ENCODE results near the gene LRIG1.

LRIG1 gene

GRCh38 chr3:66418475-66418931 lies 82.3 kb downstream of the LRIG1 start:
- DNase-seq (ENCODE audit: low read depth), result no peak

DNA sequence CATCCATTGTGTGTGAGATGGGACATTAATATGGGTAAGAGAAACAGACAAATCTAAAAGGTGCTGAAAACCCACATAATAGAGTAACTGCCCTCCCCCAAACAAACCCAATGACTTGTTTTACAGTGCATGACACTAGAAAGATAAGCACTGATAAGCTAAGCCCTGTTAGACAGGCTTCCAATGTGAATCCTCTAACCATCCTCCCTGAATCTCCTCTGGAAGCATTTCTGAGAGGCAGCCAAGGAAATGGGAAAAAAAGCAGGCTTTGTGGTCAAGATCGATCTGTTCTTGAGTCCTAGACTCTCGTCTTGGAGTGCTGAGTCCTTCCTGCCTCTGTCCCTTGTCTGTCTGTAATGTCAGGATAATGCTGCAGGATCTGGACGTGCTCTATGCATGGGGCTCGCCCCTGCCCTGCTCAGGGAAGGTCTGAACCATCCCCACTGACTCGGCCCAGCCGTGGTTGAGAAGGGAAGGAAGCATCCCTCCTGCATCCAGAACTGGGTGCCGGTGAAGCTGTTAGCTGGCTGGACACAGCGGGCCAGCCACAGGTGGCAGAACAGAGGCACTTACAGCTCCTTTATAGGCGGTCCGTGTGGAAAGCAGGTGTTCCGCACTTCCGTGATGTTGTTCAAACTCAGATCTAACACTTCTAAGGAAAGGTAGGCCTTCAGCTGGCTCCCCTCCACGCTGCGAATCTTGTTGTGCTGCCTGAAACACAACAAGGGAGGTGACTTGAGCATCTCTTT lies 84.1 kb downstream of the LRIG1 start:
- peak; percentile 80 for DNase-seq (ENCODE audit: low read depth)

DNA sequence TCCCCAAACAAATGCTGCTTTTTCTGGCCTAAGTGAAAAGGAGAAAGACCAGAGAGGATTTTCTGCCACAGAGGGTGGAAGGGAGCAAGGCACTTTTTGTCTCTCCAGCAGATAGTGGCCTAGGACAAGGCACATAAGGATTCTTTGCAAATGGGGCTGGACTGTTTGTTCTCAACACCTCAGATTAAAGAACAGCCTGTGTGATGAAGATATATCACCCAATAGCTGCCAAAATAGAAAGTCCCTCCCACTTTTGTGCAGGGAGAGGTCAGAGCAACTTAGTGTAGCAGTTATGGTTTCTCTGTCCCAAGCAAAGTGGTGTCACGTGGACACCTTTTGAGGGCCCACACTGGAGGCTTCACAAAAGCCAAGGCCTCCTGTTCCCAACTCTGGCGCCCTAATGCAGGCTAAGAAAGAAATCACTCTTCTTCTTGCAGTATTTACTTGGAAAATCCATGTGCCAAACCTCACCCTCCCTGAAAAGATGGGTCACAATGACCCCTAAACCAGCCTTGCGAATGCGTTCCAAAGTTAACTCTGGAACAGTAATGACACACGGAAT lies 84.9 kb downstream of the LRIG1 start:
- no peak for DNase-seq (ENCODE audit: low read depth)

DNA sequence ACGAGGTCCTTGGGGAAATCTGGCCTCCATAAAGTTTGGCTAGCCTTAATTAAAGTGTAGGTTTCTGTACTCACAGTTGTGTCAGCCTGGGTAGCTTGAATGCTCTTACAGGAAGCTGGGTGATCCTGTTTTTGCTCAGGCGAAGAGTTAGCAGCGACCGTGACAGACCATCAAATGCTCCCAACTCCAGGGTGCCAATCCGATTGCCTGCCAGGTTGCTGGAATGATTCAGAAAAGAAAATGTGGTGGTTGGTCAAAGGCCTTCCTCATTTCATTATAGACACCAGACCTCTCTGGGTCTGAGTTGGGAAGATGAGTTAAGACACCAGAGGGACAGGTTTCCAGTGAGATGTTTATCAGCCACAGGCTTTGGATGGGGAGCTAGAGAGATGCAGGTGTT lies 86.0 kb downstream of the LRIG1 start:
- no peak for DNase-seq (ENCODE audit: low read depth)

- DNase-seq (ENCODE audit: low read depth), result peak; percentile 44
Observed at GRCh38 chr3:66413151-66413751, 87.6 kb downstream of the LRIG1 start.

DNA sequence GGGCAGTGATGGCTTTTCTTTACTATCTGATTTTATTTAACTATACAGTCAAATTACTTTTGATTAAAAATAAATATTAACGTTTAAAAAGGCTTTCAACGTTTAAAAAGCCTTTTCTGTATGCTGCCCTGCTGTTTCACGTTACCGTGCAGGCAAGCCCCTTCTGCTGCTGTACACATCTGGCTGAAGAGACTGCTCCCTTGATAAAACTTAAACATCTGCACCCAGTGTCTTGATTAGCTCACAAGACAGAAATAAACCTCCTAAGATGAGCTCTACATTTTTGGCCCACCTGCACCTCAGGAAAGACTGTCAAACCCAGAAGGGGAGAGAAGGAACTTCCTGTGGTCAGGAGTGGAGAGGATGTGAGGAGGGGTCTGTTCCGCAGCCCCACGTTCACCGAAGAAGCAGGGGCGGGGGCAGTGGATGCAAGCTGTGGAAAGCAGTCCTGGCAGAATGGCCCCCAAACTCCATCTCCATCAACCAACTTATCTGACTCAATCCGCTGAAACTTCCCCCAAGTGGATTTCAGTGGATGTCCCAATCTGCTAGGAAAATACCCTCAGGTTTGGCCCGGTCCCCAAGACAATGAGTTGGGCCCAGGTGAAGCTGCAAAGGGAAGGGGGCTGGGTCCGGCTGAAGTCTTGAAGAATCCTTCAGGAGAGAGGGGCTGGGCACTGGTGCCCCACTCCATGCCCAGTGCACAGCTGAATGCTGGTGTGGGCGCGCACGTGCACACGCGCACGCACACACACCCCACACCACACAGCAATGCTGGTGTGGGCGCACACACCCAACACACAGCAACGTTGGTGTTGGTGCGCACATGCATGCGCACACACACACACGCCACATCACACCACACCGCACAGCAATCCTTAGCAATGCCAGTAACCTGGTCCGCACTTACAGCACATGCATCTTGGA lies 88.6 kb downstream of the LRIG1 start:
- no peak for DNase-seq (ENCODE audit: low read depth)

- DNase-seq (ENCODE audit: low read depth), result no peak
Observed at GRCh38 chr3:66411474-66411873, 89.3 kb downstream of the LRIG1 start.

GRCh38 chr3:66410976-66411375 lies 89.8 kb downstream of the LRIG1 start:
- no peak for DNase-seq (ENCODE audit: low read depth)

- DNase-seq (ENCODE audit: low read depth), result no peak
Observed at GRCh38 chr3:66409771-66410754, 90.8 kb downstream of the LRIG1 start.

GRCh38 chr3:66407611-66408218 lies 93.1 kb downstream of the LRIG1 start:
- DNase-seq (ENCODE audit: low read depth), result peak; percentile 32

DNA sequence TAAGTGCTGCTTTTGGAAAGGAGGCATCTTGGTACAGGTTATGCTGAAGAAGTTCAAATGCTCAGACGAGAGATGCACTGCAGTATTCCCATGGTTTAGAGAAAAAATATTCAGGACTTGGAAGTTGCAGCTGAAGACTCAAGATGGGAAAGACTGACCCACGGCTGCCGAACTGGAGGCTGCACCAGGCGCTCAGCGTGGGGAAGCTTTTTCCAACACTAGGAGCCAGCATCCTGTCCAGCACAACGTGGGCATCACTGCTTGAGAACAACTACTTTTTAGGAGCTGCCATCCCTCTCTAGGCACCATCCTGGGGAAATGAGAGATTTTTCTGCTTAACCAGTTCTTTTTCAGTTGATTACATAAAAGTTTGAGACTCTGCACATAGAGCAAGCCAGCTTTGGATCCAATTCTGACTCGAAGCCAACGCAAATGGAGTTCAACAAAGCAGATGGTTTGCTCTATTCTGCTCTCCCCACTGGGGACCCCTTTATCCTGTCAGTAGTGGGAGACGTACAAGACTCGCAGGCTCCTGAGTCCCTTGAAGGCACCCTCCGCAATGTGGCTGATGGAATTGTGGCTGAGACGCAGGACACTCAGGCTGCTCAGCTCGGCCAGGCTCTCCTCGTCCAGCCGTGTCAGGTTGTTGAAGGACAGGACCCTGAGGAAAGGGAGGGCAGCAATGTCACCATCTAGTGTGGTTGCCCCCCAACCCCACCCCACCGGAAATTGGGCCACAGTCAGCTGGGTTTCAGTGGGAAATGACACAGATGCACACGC lies 93.8 kb downstream of the LRIG1 start:
- DNase-seq (ENCODE audit: low read depth), result no peak

DNA sequence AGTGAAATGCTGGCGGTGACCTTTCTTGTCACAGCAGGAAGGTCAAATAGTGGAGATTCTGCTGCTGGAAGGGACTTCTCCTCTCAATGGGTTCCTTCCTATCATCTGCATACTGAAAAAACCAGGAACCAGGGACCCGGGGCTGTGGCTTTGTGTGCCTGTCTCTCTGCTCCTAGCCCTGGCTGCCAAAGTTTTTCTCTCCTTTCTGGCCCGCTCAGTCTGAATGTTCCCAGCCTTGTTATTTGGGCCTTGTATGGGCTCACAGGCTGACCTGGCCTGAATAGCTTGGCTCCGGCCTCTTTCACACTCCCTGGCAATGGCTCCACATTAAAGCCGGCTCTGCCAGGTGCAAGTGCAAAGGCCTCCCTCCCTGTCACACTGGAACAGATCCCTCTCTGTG lies 94.7 kb downstream of the LRIG1 start:
- DNase-seq (ENCODE audit: low read depth), result no peak

DNA sequence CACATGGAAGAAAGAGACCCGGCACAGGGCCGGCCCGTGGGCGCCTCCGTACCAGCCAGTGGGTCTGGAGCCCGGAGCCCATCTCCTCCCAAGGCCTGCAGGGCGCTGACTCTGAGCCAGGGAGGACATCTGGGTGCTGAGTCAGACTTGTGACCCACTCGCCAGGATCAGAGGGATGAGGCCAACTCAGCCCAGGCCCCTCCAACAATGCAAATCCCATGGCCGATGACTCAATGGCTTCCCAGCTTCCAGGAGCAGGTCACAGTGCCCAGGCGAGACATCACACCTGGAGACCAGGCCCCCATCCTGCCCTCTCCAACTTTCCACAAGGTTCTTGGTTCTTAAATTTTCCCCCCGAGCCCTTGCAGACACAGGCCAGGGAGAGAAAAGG lies 95.1 kb downstream of the LRIG1 start:
- peak; percentile 55 for DNase-seq (ENCODE audit: low read depth)

GRCh38 chr3:66404903-66405700 lies 95.7 kb downstream of the LRIG1 start:
- no peak for DNase-seq (ENCODE audit: low read depth)

DNA sequence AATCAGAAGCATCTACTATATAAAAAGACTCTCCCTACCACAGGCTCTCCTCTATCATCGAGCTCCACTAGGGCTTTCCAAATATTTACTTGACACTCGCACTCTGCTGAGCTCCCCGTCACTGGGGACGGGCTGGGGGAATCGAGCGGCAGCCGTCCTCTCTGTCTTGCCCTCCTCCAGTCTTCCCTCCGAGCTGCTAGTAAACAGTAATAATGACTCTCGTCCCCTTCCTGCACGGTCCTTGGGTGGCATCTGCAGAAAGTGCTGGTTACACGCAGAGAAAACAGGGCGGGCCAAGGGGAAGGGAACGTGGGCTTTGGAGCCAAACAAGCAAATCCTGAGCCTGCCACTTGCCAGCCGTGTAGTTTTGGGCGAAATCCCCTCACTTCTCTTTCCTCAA lies 96.6 kb downstream of the LRIG1 start:
- DNase-seq (ENCODE audit: low read depth), result no peak

DNA sequence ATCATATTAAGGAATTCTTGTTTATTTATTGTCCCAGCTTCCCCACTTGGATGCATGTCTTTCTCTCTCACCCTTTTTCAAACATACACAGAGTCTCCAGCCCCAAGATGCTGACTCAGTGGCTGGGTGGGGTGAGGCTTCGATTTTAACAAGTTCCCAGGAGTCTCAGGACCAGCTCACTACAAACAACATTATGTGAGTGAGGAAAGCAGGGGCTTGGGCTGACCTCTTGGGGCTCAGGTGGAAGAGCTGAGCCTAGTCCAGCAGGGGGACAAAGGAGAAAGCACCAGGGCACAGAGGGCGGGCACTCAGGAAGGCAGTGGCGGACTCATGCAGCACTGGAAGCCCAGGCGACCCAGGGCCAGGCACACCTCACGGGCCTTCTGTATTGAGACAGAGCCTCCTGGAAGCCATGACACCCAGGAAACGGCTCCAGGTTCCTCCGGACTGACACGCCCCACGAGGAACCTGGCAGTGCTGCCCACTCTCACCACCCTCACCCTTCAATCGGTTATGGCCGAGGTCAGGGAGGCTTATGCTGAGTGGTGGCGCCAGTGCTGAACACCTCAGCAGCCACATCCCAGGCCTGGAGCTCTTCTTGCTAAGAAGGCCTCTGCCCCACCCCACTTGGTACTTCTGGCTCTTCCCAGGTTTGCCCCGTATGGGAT lies 97.4 kb downstream of the LRIG1 start:
- DNase-seq (ENCODE audit: low read depth), result no peak

DNA sequence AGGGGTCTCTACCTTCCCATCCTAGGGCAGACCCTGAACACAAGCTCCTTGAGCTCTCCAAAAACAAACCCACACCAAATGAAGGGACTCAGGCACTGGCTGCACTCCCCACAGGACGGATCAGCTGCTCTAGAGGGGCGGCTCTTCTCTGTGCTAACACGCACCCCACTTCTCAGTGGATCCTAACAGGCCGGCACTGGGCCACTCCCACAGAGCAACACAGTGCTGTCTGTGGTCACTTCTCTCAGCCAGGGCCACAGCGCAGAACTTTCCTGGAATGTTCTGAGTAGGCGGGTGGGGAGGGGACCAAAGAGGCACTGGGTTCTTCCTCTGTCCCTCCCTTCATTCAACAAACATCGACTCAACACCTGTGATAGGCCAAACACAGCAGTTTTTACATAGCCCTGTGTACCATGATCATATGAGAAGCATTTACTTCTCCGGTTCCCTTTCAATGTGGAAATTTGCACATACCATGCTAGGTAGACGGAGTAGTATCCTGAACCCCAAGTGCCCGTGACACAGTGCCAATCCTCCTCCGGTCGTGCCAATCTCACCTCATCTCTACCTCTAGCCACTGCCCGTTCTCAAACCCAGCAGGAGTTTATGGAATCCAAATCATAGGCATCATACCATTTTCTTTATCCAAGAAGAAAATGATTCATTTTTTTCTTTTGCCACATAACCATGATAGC lies 98.1 kb downstream of the LRIG1 start:
- no peak for DNase-seq (ENCODE audit: low read depth)

All from amniotic epithelial cell (primary cell).